WTC11 (cell line): Measurements from ENCODE around the gene SIRT2. TPM values are rescaled to one million over a fixed set of nuclear protein-coding genes. Genes with fewer than 3 reads are reported as not detected.

ENCODE experiments used
- ATAC-seq: fragments of 200-7000 bp; cut with Tn5 transposase; 2 replicates; pipeline ENCODE4 v1.10.0; 2021; ENCODE audit warnings: mild to moderate bottlenecking, moderate library complexity
- CTCF ChIA-PET: fragments of 300-600 bp; sonication (Branson Sonifier 250); formaldehyde crosslinking; loops from one replicate; lab custom pipeline; 2021; ENCODE audit warnings: antibody characterized with exemption; lab: Charles Lee
- POLR2A ChIA-PET: fragments of 350-600 bp; sonication (Branson Sonifier 250); formaldehyde crosslinking; loops from one replicate; lab custom pipeline; 2021; ENCODE audit warnings: antibody characterized with exemption; lab: Charles Lee
- DNase-seq: peaks from one replicate; pipeline ENCODE4 v3.0.0; 2021; ENCODE audit warnings: low spot score
- H3K27ac Mint-ChIP-seq: 2 replicates; pipeline ENCODE4 v1.8.0; 2021; ENCODE audit warnings: mixed read lengths
- H3K27me3 Mint-ChIP-seq: 2 replicates; pipeline ENCODE4 v1.8.0; 2021; ENCODE audit warnings: low read depth, mild to moderate bottlenecking, moderate library complexity, mixed read lengths
- H3K36me3 Mint-ChIP-seq: 2 replicates; pipeline ENCODE4 v1.8.0; 2021; ENCODE audit warnings: mixed read lengths
- H3K4me1 Mint-ChIP-seq: 2 replicates; pipeline ENCODE4 v1.8.0; 2022; ENCODE audit warnings: mixed read lengths
- H3K4me3 Mint-ChIP-seq: 2 replicates; pipeline ENCODE4 v1.8.0; 2021; ENCODE audit warnings: mild to moderate bottlenecking, moderate library complexity, mixed read lengths
- H3K9me3 Mint-ChIP-seq: 2 replicates; pipeline ENCODE4 v1.8.0; 2021; ENCODE audit warnings: mixed read lengths
- FOXK1 ChIP-seq: sonication (generic); formaldehyde crosslinking; IDR thresholded peaks from 2 replicates; pipeline ENCODE4 v1.8.0; 2022; ENCODE audit warnings: mild to moderate bottlenecking, moderate library complexity, missing genetic modification reagents
- GTF2I ChIP-seq: fragments of 250-450 bp; sonication (Bioruptor Pico); conservative IDR thresholded peaks from 2 replicates; pipeline ENCODE4 v1.4.0; 2021; ENCODE audit warnings: mild to moderate bottlenecking
- MYBL2 ChIP-seq: sonication (generic); formaldehyde crosslinking; IDR thresholded peaks from 2 replicates; pipeline ENCODE4 v1.8.1; 2023; ENCODE audit warnings: mild to moderate bottlenecking, moderate library complexity, missing genetic modification reagents
- NFE2L1 ChIP-seq: sonication (generic); formaldehyde crosslinking; IDR thresholded peaks from 2 replicates; pipeline ENCODE4 v1.8.1; 2023; ENCODE audit warnings: missing genetic modification reagents
- PRRX2 ChIP-seq: fragments of 250-450 bp; sonication (Bioruptor Pico); IDR thresholded peaks from 2 replicates; pipeline ENCODE4 v1.8.0; 2021; ENCODE audit warnings: mild to moderate bottlenecking
- SMAD4 ChIP-seq: sonication (generic); formaldehyde crosslinking; IDR thresholded peaks from 2 replicates; pipeline ENCODE4 v1.8.0; 2022; ENCODE audit warnings: mild to moderate bottlenecking, missing genetic modification reagents
- SP1 ChIP-seq: sonication (generic); formaldehyde crosslinking; conservative IDR thresholded peaks from 2 replicates; pipeline ENCODE4 v1.8.1; 2022; ENCODE audit warnings: missing genetic modification reagents
- TEAD1 ChIP-seq: sonication (generic); formaldehyde crosslinking; IDR thresholded peaks from 2 replicates; pipeline ENCODE4 v1.8.0; 2022; ENCODE audit warnings: mild to moderate bottlenecking, missing genetic modification reagents
- ZNF121 ChIP-seq: sonication (generic); formaldehyde crosslinking; IDR thresholded peaks from 2 replicates; pipeline ENCODE4 v1.8.0; 2023; ENCODE audit warnings: missing genetic modification reagents
- ZNF232 ChIP-seq: sonication (generic); formaldehyde crosslinking; IDR thresholded peaks from 2 replicates; pipeline ENCODE4 v1.8.0; 2022; ENCODE audit warnings: mild to moderate bottlenecking, missing genetic modification reagents
- ZNF317 ChIP-seq: sonication (generic); formaldehyde crosslinking; IDR thresholded peaks from 2 replicates; pipeline ENCODE4 v1.8.1; 2023; ENCODE audit warnings: low read depth, mild to moderate bottlenecking, moderate library complexity, missing genetic modification reagents, borderline replicate concordance
- ZNF416 ChIP-seq: fragments of 250-450 bp; sonication (Bioruptor Pico); IDR thresholded peaks from 2 replicates; pipeline ENCODE4 v1.9.0; 2021; ENCODE audit warnings: mild to moderate bottlenecking, inconsistent platforms
- total RNA-seq: library from RNA; stranded (reverse); gene quantifications from 3 replicates; pipeline ENCODE4 v1.2.3, GENCODE V29; 2021
- TF ChIP-seq, protein P1 (sequence below): sonication (generic); formaldehyde crosslinking; IDR thresholded peaks from 2 replicates; pipeline ENCODE4 v1.8.0; 2022; ENCODE audit warnings: missing genetic modification reagents
- TF ChIP-seq, protein P2 (sequence below): sonication (generic); formaldehyde crosslinking; IDR thresholded peaks from 2 replicates; pipeline ENCODE4 v1.8.1; 2023; ENCODE audit warnings: mild to moderate bottlenecking, missing genetic modification reagents
- TF ChIP-seq, protein P3 (sequence below): fragments of 250-450 bp; sonication (Bioruptor Pico); IDR thresholded peaks from 2 replicates; pipeline ENCODE4 v1.9.0; 2021; ENCODE audit warnings: mild to moderate bottlenecking
- TF ChIP-seq, protein P4 (sequence below): fragments of 250-450 bp; sonication (Bioruptor Pico); IDR thresholded peaks from 2 replicates; pipeline ENCODE4 v2.1.2; 2022; ENCODE audit warnings: mild to moderate bottlenecking, moderate library complexity
- TF ChIP-seq, protein P5 (sequence below): sonication (generic); formaldehyde crosslinking; IDR thresholded peaks from 2 replicates; pipeline ENCODE4 v1.8.0; 2022; ENCODE audit warnings: mild to moderate bottlenecking, missing genetic modification reagents
- TF ChIP-seq, protein P6 (sequence below): sonication (generic); formaldehyde crosslinking; IDR thresholded peaks from 2 replicates; pipeline ENCODE4 v1.8.1; 2023; ENCODE audit warnings: mild to moderate bottlenecking, missing genetic modification reagents, moderate library complexity
- TF ChIP-seq, protein P7 (sequence below): sonication (generic); formaldehyde crosslinking; IDR thresholded peaks from 2 replicates; pipeline ENCODE4 v1.8.0; 2022; ENCODE audit warnings: mild to moderate bottlenecking, missing genetic modification reagents

Gene SIRT2
- total RNA-seq, 1 experiment from 2014 or later, result 9.5 TPM

DNA sequence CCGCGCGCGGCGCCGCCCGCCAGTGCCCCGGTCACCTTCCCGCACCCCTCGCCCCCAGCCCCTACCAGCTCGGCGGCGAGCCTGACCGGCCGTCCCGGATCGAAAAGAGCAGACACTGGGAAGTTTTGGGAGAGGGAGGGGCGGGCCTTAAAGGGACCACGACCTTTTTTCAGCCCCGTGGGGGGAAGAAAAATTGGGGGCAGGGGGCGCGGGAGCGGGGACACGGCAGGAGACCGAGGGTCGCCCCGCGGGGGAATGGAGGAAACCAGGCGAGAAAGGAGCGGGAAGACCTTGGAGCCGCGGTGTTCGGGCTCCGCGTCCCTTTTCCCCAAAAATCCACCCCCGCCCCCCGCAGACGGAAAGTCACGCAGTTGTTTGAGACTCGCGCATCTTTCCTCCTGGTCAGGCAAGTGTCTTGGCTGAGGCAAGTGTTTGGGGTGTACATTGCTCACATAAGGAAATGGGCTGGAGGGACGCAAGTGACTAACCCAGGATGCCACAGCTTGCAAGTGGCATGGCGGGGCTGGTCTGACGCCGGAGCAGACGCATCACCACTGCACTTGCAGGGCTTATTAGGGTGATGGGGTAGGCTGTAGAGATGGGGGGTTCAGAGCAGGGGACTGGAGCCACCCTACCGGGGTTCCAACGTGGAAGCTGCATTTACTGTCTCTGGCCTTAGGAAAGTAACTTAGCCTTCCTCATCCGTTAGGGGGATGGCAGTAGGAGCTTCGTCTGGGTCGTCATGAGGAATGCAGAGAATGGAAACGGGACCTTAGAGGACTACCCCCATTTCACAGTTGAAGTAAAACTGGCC is 47.0 kb downstream of the SIRT2 start (continued):
- TF ChIP-seq, protein P1, sequence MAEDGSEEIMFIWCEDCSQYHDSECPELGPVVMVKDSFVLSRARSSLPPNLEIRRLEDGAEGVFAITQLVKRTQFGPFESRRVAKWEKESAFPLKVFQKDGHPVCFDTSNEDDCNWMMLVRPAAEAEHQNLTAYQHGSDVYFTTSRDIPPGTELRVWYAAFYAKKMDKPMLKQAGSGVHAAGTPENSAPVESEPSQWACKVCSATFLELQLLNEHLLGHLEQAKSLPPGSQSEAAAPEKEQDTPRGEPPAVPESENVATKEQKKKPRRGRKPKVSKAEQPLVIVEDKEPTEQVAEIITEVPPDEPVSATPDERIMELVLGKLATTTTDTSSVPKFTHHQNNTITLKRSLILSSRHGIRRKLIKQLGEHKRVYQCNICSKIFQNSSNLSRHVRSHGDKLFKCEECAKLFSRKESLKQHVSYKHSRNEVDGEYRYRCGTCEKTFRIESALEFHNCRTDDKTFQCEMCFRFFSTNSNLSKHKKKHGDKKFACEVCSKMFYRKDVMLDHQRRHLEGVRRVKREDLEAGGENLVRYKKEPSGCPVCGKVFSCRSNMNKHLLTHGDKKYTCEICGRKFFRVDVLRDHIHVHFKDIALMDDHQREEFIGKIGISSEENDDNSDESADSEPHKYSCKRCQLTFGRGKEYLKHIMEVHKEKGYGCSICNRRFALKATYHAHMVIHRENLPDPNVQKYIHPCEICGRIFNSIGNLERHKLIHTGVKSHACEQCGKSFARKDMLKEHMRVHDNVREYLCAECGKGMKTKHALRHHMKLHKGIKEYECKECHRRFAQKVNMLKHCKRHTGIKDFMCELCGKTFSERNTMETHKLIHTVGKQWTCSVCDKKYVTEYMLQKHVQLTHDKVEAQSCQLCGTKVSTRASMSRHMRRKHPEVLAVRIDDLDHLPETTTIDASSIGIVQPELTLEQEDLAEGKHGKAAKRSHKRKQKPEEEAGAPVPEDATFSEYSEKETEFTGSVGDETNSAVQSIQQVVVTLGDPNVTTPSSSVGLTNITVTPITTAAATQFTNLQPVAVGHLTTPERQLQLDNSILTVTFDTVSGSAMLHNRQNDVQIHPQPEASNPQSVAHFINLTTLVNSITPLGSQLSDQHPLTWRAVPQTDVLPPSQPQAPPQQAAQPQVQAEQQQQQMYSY (CRISPR knock-in tag), result no peak
- TF ChIP-seq, protein P2, sequence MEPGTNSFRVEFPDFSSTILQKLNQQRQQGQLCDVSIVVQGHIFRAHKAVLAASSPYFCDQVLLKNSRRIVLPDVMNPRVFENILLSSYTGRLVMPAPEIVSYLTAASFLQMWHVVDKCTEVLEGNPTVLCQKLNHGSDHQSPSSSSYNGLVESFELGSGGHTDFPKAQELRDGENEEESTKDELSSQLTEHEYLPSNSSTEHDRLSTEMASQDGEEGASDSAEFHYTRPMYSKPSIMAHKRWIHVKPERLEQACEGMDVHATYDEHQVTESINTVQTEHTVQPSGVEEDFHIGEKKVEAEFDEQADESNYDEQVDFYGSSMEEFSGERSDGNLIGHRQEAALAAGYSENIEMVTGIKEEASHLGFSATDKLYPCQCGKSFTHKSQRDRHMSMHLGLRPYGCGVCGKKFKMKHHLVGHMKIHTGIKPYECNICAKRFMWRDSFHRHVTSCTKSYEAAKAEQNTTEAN, result no peak
- TF ChIP-seq, protein P3, sequence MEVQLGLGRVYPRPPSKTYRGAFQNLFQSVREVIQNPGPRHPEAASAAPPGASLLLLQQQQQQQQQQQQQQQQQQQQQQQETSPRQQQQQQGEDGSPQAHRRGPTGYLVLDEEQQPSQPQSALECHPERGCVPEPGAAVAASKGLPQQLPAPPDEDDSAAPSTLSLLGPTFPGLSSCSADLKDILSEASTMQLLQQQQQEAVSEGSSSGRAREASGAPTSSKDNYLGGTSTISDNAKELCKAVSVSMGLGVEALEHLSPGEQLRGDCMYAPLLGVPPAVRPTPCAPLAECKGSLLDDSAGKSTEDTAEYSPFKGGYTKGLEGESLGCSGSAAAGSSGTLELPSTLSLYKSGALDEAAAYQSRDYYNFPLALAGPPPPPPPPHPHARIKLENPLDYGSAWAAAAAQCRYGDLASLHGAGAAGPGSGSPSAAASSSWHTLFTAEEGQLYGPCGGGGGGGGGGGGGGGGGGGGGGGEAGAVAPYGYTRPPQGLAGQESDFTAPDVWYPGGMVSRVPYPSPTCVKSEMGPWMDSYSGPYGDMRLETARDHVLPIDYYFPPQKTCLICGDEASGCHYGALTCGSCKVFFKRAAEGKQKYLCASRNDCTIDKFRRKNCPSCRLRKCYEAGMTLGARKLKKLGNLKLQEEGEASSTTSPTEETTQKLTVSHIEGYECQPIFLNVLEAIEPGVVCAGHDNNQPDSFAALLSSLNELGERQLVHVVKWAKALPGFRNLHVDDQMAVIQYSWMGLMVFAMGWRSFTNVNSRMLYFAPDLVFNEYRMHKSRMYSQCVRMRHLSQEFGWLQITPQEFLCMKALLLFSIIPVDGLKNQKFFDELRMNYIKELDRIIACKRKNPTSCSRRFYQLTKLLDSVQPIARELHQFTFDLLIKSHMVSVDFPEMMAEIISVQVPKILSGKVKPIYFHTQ (CRISPR knock-in tag), result 0 out of 2 replicates have a peak, but pooled peaks have one; percentile 55
- no peak for TF ChIP-seq PRRX2
- no peak for TF ChIP-seq MYBL2 (CRISPR knock-in tag)
- TF ChIP-seq, protein P4, sequence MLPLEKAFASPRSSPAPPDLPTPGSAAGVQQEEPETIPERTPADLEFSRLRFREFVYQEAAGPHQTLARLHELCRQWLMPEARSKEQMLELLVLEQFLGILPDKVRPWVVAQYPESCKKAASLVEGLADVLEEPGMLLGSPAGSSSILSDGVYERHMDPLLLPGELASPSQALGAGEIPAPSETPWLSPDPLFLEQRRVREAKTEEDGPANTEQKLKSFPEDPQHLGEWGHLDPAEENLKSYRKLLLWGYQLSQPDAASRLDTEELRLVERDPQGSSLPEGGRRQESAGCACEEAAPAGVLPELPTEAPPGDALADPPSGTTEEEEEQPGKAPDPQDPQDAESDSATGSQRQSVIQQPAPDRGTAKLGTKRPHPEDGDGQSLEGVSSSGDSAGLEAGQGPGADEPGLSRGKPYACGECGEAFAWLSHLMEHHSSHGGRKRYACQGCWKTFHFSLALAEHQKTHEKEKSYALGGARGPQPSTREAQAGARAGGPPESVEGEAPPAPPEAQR (CRISPR knock-in tag), result no peak

DNA sequence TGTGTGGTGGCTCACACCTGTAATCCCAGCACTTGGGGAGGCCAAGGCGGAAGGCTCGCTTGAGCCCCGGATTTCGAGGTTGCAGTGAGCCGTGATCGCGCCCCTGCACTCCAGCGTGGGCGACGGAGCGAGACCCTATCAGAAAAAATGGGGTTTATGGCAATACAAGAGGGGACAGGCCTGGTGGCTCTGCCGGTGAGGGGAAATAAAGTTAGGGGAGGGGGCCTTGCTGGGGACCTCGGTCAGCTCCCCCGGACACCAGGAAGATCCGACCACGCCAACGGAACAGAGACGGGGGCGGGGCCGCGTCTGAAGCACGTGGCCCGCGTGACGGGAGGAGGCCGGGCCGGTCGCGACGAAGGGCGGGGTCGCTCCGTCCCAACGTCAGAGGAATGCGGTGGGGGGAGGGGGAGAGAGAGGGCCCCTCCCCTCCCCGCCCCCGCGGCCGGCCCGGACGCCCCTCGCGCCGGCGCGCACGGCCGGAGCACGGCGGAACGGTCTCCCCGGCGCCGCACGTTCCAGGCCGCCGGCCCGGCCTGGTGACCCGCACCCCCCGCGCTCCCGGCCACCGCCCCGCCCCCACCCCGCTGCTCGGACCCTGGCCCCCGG is 47.7 kb downstream of the SIRT2 start:
- ATAC-seq (peak; percentile 0), DNase-seq (peak; percentile 91)
- H3K4me3 Mint-ChIP-seq, result peak overlapping the region; percentile 92
- ChIA-PET CTCF (interaction anchor here (0.6 to 3.0 kb wide), 7 partner anchors 12 to 331 kb away, joined by 3 to 26 read pairs (median 5); partner anchors contain the start of genes FBXO17, MRPS12 and SARS2), POLR2A (interaction anchor here (1.5 to 2.2 kb wide), 3 partner anchors 9 to 48 kb away, joined by 3 to 7 read pairs (median 5); partner anchors contain the start of genes ECH1, NFKBIB and SIRT2)
- H3K27me3 Mint-ChIP-seq, result peaks cover 9% of the 10 kb centered on the region
- H3K9me3 Mint-ChIP-seq, result peaks cover 10% of the 10 kb centered on the region
- TF ChIP-seq ZNF121, result peak; percentile 5; the same call in 1 of the 2 replicates
- no peak for TF ChIP-seq SMAD4 (CRISPR knock-in tag)
- TF ChIP-seq, protein P5, sequence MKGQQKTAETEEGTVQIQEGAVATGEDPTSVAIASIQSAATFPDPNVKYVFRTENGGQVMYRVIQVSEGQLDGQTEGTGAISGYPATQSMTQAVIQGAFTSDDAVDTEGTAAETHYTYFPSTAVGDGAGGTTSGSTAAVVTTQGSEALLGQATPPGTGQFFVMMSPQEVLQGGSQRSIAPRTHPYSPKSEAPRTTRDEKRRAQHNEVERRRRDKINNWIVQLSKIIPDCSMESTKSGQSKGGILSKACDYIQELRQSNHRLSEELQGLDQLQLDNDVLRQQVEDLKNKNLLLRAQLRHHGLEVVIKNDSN, result peak; percentile 89
- TF ChIP-seq, protein P6, sequence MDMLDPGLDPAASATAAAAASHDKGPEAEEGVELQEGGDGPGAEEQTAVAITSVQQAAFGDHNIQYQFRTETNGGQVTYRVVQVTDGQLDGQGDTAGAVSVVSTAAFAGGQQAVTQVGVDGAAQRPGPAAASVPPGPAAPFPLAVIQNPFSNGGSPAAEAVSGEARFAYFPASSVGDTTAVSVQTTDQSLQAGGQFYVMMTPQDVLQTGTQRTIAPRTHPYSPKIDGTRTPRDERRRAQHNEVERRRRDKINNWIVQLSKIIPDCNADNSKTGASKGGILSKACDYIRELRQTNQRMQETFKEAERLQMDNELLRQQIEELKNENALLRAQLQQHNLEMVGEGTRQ (CRISPR knock-in tag), result peak; percentile 92
- no peak for TF ChIP-seq ZNF416 (CRISPR knock-in tag)
- 0 out of 2 replicates have a peak, but pooled peaks have one; percentile 14 for TF ChIP-seq NFE2L1 (CRISPR knock-in tag)
- TF ChIP-seq ZNF232, result 0 out of 2 replicates have a peak, but pooled peaks have one; percentile 64
- peak; percentile 90 for TF ChIP-seq SP1
- no peak for TF ChIP-seq ZNF317
- TF ChIP-seq, protein P7, sequence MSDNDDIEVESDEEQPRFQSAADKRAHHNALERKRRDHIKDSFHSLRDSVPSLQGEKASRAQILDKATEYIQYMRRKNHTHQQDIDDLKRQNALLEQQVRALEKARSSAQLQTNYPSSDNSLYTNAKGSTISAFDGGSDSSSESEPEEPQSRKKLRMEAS, result peak; percentile 91
- peak; percentile 78; the same call in 1 of the 2 replicates for TF ChIP-seq TEAD1 (CRISPR knock-in tag)
- TF ChIP-seq FOXK1, result peak; percentile 80
- peak; percentile 54; the same call in 1 of the 2 replicates for TF ChIP-seq GTF2I (CRISPR knock-in tag)
- peaks cover 35% of the 10 kb centered on the region for H3K36me3 Mint-ChIP-seq
- peak overlapping the region; percentile 99 for H3K27ac Mint-ChIP-seq
- peaks cover 31% of the 10 kb centered on the region for H3K4me1 Mint-ChIP-seq
